HG03354 (cell line): ENCODE results near the gene COL26A1.
"Not testable (repeated sequence)": the region's sequence is repeated elsewhere in the genome, so short reads cannot be mapped to it uniquely, and the experiment has no call there.

Experiments used
- ATAC-seq: cut with Tn5 transposase; IDR thresholded peaks from one replicate; pipeline ENCODE4 v1.9.1; 2021; ENCODE audit warnings: mild to moderate bottlenecking; ENCODE audit not compliant: unreplicated experiment, poor library complexity, severe bottlenecking

The COL26A1 gene

GRCh38 chr7:101558742-101559325 is 196.2 kb downstream of the COL26A1 start:
- no peak for ATAC-seq

- no peak for ATAC-seq
Observed at GRCh38 chr7:101559586-101559985, 196.9 kb downstream of the COL26A1 start.

DNA sequence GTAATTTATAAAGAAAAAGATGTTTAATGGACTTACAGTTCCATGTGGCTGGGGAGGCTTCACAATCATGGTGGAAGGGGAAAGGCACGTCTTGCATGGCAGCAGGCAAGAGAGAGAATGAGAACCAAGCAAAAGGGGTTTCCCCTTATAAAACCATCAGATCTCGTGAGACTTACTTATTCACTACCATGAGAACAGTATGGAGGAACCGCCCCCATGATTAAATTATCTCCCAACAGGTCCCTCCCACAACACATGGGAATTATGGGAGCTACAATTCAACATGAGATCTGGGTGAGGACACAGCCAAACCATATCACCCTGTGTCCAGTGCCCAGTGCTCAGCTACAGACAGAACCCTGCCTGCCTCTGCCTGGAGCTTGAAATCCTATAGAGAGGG is 197.3 kb downstream of the COL26A1 start:
- not testable (repeated sequence) for ATAC-seq

GRCh38 chr7:101560856-101561255 is 198.2 kb downstream of the COL26A1 start:
- no peak for ATAC-seq

DNA sequence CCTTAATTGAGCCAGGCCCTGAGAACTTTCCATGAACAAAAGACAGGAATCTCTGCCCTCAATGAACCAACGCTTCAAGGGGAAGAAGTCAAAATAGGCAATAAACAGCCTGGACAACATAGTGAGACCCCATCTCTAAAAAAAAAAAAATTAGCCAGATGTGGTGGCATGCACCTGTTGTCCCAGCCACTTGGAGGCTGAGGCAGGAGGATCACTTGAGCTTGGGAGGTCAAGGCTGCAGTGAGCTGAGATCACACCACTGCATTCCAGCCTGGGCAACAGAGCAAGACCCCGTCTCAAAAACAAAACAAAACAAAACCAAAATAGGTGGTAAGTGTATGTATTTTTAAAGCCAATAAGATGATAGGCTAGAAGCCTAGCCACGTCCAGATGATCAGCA is 198.6 kb downstream of the COL26A1 start:
- not testable (repeated sequence) for ATAC-seq

DNA sequence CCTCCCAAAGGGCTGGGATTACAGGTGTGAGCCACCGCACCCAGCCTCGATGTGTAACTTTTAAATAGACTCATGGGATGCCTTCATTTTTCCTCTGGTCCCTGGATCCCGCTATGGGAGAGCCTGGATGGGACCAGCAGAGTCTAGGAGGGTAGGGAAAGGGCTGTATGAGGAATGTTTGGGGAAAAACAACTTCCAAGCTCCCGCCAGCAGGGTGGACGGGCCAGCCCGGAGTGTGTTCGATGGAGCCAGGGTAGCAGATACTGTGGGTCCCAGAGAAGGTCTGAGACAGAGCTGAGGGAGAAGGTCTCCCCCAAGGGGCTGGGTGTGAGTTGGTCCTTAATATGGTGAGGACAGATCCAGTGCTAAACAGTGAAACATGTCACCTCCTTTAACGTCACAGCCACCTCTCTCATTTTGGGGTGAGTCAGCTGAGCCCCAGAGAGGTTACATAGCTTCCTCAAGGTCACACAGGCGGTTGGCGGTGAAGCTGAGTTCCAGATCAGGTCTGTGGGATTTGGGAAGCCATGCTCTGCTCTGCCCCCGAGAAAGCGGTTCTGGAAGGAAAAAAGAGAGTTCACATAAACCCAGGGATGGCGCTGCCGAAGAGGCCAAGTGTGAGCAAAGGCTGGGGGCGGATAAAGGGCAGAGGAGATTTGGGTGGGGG is 200.0 kb downstream of the COL26A1 start:
- ATAC-seq = no peak

GRCh38 chr7:101563198-101563901 is 200.7 kb downstream of the COL26A1 start:
- ATAC-seq = no peak

GRCh38 chr7:101563943-101564777 is 201.5 kb downstream of the COL26A1 start:
- no peak for ATAC-seq

- no peak for ATAC-seq
Observed at GRCh38 chr7:101564778-101565211, 202.1 kb downstream of the COL26A1 start.

- ATAC-seq = no peak
Observed at GRCh38 chr7:101565601-101566209, 203.0 kb downstream of the COL26A1 start.

- no peak for ATAC-seq
Observed at GRCh38 chr7:101567230-101567629, 204.6 kb downstream of the COL26A1 start.

DNA sequence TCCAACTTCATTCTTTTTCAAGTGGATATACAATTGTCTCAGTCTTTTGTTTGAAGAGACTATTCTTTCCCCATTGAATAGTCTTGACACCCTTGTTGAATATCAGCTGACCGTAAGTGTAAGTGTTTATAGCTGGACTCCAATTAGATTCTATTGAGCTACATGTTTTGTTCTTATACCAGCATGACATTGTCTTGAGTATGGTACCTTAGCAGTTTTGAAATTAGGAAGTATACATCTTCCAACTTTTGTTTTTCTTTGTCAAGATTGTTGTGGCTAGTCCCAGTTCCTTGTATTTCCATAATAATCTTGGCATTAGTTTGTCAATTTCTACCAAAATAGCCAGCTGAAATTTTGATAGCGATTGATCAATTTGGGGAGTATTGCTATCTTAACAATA is 209.5 kb downstream of the COL26A1 start:
- ATAC-seq = no peak

DNA sequence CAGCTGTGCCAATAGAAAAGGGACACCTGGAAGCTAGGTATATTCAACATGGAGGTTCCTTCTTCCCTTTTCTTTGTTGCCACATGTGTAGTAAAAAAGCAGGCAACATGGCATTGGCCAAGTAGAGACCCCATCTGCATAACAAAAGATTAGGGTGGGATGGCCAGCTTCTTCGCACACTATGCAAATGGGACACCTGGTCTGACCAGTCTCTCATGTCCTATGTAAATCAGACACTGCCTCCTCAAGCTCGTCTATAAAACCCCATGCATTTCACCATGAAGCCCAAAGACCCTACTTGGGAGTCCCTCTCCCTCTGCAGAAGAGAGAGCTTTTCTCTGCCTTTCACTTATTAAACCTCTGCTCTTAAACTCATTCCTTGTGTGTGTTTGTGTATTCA is 212.5 kb downstream of the COL26A1 start:
- no peak for ATAC-seq

DNA sequence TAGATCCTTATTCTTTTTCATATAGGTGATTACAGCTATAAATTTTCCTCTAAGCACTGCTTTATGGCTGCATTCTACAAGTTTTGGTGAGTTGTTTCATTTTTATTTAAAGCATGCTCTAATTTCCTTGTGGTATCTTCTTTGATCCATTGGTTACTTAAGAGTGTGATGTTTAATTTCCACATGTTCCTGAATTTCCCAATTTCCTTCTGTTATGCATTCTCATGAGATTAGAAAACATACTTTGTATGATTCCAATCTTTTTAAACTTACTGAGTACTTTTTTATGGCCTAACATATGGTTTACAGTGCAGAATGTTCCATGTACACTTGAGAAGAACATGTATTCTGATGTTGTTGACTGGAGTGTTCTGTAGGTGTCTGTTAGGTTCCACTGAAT is 213.0 kb downstream of the COL26A1 start:
- ATAC-seq = no peak

- ATAC-seq = no peak
Observed at GRCh38 chr7:101576998-101577397, 214.3 kb downstream of the COL26A1 start.

- ATAC-seq = no peak
Observed at GRCh38 chr7:101578552-101578951, 215.9 kb downstream of the COL26A1 start.

- ATAC-seq = no peak
Observed at GRCh38 chr7:101580596-101580995, 217.9 kb downstream of the COL26A1 start.

DNA sequence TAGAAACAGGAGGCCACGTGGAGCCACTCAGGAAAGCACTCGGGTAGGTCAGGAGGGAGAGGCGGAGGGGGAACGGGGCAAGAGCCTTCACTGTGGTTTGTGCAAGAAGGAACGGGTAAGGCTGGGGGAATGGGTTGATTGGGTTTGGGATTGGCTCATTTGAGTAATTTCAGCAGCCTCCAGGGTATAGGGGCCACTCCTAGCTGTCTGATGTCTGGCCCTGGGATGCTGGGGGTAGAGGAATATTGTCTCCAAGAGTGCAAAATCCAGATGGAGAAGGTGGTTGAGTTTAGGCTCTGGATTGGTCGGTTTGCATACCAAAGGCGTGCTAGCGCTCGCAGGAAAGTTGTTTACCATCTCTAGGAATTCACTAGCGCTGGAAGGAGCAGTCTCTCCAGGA is 219.2 kb downstream of the COL26A1 start:
- no peak for ATAC-seq

GRCh38 chr7:101582971-101583370 is 220.3 kb downstream of the COL26A1 start:
- no peak for ATAC-seq
